ENCODE results near the gene PPFIA2.

PPFIA2 gene

GRCh38 chr12:81542065-81543010 lies 216.8 kb downstream of the PPFIA2 start:
- DNase-seq, result no peak

DNA sequence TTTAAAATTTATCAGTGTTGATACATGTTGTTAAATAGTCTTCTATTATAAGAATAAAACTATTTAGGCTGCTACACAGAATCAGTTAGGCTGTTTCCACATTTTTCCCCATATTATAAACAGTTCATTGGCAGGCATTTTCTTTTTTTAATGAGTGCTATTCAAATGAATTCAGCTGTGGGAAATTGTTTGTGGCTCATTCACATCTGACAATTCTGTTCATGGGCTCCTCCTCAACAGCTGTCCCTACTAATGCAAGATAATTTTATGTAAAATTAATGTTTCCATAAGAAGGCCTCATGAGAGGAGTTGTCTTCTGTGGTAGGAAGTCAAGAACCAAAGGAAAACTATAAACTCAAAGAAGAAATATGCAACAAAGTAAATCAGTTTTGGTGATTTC lies 218.0 kb downstream of the PPFIA2 start:
- no peak for DNase-seq

DNA sequence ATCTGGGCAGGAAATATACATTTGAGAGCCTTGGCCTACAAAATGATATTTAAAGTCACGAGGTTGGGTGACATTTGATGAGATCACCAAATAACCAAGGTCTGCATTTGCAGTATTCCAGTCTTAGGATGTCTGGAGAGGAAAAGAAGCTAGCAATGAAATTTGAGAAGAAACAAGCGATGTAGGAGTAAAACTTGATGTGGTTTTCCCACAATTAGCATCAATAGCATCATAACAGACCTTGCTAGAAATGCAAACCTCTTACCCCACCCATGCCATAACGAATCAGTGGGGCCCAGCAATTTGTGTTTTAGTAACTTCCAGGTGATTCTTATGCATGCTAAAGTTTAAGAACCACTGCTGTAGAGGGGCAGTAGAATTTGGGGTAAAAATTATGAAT lies 219.9 kb downstream of the PPFIA2 start:
- no peak for DNase-seq

- no peak for DNase-seq
These were observed 226.1 kb downstream of the PPFIA2 start for GRCh38 chr12:81533054-81533453.

- no peak for DNase-seq
These were observed 228.8 kb downstream of the PPFIA2 start for GRCh38 chr12:81530352-81530751.

DNA sequence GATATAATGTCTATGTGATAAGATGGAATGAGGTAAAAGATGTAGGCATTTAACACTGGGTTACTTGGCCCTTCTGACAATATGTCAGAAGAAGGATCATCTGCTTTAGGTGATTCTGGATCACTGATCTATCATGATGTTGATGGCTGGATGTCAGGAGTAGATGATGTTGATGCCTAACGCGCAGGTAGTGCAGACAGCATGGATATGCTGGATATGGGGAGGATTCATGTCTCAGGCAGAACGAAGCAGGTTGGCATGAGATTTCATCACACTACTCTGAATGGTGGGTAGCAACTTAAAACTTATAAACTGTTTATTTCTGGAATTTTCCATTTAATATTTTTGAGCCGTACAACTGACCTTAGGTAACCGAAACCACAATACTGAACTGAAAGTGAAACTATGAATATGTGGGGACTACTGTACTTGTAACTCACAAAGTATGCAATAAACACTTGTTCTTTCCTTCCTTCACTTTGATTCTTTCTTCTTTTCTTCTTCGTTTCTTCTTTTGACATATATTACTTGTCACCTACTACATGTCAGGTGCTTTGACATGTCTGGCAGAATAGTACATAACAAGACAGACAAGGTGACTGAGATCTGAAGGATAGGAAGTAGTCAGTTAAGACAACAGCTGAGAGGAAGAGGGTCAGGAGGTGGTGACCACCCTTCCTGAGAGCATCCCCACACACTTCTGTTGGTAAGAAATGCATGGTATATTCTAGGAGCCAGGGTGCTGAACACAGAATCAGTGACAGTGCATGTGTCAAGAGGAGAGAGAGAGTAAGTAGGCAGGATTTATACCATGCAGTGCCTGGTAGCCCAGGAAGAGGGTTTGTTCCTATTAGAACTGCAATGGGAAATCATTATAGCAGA lies 238.8 kb downstream of the PPFIA2 start:
- DNase-seq, result no peak

DNA sequence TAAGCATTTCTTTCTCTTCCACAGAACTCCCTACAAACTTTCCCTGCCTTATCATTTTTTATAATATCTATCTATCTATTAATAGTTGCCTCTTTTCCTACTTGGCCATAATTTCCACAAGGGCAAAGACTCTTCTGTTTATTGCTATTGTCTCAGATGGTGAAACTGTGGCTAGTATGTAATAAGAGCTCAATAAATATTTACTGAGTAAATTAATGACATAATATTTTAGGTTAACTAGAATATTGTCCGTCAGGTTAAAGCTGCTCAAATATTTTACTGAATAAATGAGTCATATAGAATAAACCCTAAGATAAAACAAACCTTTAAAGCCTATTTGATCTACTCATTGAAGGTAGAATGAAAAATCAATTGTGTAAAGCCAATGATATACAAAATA lies 240.5 kb downstream of the PPFIA2 start:
- no peak for DNase-seq

DNA sequence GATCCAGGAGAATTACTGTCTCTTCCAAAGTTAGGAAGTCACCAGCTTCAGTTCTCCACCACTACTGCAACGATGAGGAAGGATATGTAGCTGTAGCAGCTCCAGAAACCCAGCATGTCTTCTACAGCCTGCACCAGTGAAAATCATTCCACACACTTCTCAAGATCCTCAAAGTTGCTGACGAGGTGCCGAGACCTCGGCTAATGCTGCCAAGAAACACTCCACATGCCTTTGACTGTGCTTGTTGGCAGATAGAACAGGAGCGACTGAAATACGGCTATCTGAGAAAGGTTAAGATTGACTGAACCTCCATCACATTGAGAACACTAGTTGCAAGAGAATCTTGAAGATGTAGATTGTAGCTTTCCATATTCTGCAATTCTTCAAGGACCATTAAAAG lies 241.9 kb downstream of the PPFIA2 start:
- no peak for DNase-seq

DNA sequence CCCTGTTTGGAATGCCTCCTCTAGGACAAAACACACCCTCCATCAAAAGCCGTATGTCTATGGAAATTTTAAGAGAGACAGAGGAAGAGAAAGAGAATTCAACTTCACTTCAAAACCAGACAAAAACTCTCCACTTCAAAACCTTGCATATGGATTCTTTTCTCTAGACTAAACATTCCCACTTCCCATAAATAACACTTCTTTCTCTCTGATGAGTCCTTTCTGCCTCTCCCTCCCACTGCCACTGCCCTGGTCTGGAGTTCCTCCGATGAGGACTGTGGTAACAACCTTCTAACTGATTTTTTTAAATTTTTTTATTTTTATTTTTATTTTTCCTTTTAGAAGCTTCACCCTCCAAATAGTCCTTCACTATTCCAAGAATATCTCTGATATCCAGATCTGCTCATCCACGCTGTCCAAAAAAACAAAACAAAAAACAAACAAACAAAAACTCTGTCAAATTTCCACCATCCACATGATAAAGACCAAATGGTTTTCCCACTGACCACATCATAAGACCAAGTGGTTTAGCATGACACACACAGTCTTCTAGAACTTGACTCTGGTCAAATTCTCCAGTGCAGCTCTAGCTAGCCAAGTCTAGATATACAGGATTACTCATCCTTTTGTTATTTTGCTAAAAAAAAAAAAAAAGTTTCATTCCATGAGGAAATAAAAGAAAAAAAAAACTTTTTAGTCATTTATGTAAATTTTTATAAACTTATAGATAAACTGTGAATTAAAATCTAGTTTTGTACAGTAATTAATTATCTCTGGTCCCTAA lies 256.0 kb downstream of the PPFIA2 start:
- no peak for DNase-seq

DNA sequence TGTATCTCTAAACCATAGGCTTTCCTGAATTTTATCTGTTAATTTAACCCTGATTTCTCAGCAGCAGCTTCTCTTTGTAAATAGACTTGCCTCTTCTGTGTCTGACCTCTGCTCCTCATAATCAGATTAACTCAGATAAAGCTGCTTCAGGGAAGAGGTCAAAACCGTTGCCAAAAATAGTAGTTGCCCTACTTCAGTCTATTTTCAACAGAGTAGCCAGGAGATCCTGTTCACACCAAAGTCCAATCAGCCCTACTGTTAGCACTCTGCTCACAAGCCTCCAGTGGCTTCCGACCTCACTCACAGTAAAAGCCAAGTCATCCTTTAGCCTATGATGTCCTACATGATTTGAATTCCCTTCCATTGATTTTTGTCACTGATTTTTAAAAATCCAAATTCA lies 258.4 kb downstream of the PPFIA2 start:
- DNase-seq, result no peak

DNA sequence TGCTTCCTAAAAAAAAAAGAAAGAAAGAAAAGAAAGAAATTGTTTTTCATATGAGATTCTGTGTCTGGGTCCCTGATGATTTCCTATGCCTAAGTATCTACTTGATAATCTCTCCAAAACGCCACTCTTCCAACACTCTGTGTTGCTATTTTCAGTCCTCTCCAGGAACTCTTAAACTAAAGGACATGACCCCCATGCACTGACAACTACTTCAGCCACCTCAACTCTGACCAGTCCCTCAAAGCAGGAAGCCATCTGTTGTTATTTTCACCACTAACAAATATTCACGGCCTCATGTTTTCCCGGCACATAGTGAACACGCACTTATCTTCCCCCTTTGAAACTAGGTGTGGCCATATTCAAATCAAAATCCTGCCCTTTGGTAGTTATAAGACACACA lies 259.3 kb downstream of the PPFIA2 start:
- DNase-seq, result no peak

- DNase-seq, result no peak
These were observed 266.9 kb downstream of the PPFIA2 start for GRCh38 chr12:81492131-81492720.

- no peak for DNase-seq
These were observed 286.2 kb downstream of the PPFIA2 start for GRCh38 chr12:81472934-81473333.

DNA sequence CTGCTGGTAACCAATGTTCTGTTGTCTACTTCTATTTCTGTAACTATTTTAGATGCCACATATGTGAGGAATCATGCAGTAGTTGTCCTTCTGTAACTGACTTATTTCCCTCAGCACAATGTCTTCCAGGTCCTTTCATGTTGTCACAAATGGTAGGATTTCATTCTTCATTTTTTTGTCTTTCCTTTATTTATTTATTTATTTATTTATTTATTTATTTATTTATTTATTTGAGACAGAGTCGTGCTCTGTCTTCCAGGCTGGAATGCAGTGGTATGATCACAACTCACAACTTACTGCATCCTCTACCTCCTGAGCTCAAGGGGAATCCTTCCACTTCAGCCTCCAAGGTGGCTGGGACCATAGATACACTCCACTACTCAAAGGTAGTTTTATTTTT lies 288.2 kb downstream of the PPFIA2 start:
- no peak for DNase-seq

- no peak for DNase-seq
These were observed 290.9 kb downstream of the PPFIA2 start for GRCh38 chr12:81468206-81468605.

GRCh38 chr12:81465876-81466275 lies 293.3 kb downstream of the PPFIA2 start:
- no peak for DNase-seq

GRCh38 chr12:81465191-81465590 lies 294.0 kb downstream of the PPFIA2 start:
- DNase-seq, result no peak

- DNase-seq, result no peak
These were observed 298.0 kb downstream of the PPFIA2 start for GRCh38 chr12:81461163-81461562.

- DNase-seq, result no peak
These were observed 308.0 kb downstream of the PPFIA2 start for GRCh38 chr12:81450920-81451739.

- no peak for DNase-seq
These were observed 317.5 kb downstream of the PPFIA2 start for GRCh38 chr12:81441629-81442028.

GRCh38 chr12:81440001-81440400 lies 319.1 kb downstream of the PPFIA2 start:
- no peak for DNase-seq

- no peak for DNase-seq
These were observed 319.8 kb downstream of the PPFIA2 start for GRCh38 chr12:81439344-81439743.

All from GOT3 (cell line).